H1 (cell line): ENCODE measurements around the gene NCAPG. TPM values are rescaled to one million over a fixed set of nuclear protein-coding genes. Genes with fewer than 3 reads are reported as not detected.

Experiments used
- CTCF ChIA-PET: fragments of 300-600 bp; sonication (Branson Sonifier 250); formaldehyde crosslinking; loops from one replicate; lab custom pipeline; 2021; ENCODE audit not compliant: partially characterized antibody; lab: Charles Lee
- POLR2A ChIA-PET: fragments of 300-600 bp; sonication (Branson Sonifier 250); formaldehyde crosslinking; loops from one replicate; lab custom pipeline; 2021; ENCODE audit warnings: inconsistent platforms; ENCODE audit not compliant: partially characterized antibody; lab: Charles Lee
- DNase-seq, 2 experiments: peaks; one replicate each; pipeline versions ENCODE4 v3.0.0 to v3.0.0-alpha.2; 2010 to 2022; ENCODE audit warnings: low spot score in 2 of 2, low read depth in 1 of 2, mixed read lengths in 1 of 2
- FAIRE-seq: peaks from 2 replicates; lab custom pipeline; 2011; peaks lifted over from hg19 to GRCh38; lab: Jason Lieb, UNC
- H2AFZ ChIP-seq: 2 replicates; pipeline ENCODE4 v1.8.1; 2012; ENCODE audit warnings: low read length, inconsistent platforms
- H2AK5ac ChIP-seq: 2 replicates; pipeline ENCODE4 v1.6.1; 2013; ENCODE audit warnings: low read depth, low read length
- H2BK120ac ChIP-seq: replicated peaks from 2 replicates; pipeline ENCODE3; 2013; ENCODE audit warnings: low read depth, low read length, inconsistent platforms
- H2BK12ac ChIP-seq: 2 replicates; pipeline ENCODE4 v1.6.1; 2013; ENCODE audit warnings: low read depth, low read length
- H2BK15ac ChIP-seq: 2 replicates; pipeline ENCODE4 v1.6.1; 2013; ENCODE audit warnings: low read length
- H2BK20ac ChIP-seq: 2 replicates; pipeline ENCODE4 v1.6.1; 2013; ENCODE audit warnings: low read length
- H2BK5ac ChIP-seq: 2 replicates; pipeline ENCODE4 v1.6.1; 2013; ENCODE audit warnings: low read depth, low read length
- H3K14ac ChIP-seq: 2 replicates; pipeline ENCODE4 v1.6.1; 2013; ENCODE audit warnings: inconsistent platforms; ENCODE audit not compliant: insufficient read length
- H3K18ac ChIP-seq: 2 replicates; pipeline ENCODE4 v1.6.1; 2013; ENCODE audit warnings: low read length; ENCODE audit errors: extremely low read depth
- H3K23ac ChIP-seq: 2 replicates; pipeline ENCODE4 v1.6.1; 2013; ENCODE audit warnings: inconsistent platforms; ENCODE audit not compliant: insufficient read length
- H3K23me2 ChIP-seq: 2 replicates; pipeline ENCODE4 v1.6.1; 2013; ENCODE audit warnings: low read depth, low read length
- H3K27ac ChIP-seq: 2 replicates; pipeline ENCODE4 v1.6.1; 2011; ENCODE audit warnings: low read depth, low read length, inconsistent platforms
- H3K27me3 ChIP-seq, 4 experiments: replicated peaks in 1 of 4; 1 replicate in 1 of 4; 2 replicates in 3 of 4; pipeline versions ENCODE4 v1.6.1 to v1.8.1; 2011 to 2013; ENCODE audit warnings: low read length in 3 of 4, mild to moderate bottlenecking in 3 of 4, inconsistent platforms in 2 of 4, mixed read lengths in 2 of 4, moderate library complexity in 1 of 4; ENCODE audit not compliant: control insufficient read depth in 3 of 4, insufficient read depth in 3 of 4; ENCODE audit errors: extremely low read depth in 1 of 4
- H3K36me3 ChIP-seq, 4 experiments: 2 replicates each; pipeline versions ENCODE4 v1.6.1 to v1.8.1; 2011 to 2013; ENCODE audit warnings: mild to moderate bottlenecking in 4 of 4, low read length in 3 of 4, moderate library complexity in 2 of 4, control low read depth in 1 of 4, inconsistent platforms in 1 of 4; ENCODE audit not compliant: insufficient read depth in 4 of 4, control insufficient read depth in 2 of 4
- H3K4ac ChIP-seq: replicated peaks from 2 replicates; pipeline ENCODE3; 2013; ENCODE audit warnings: low read length, low read depth, mixed read lengths, inconsistent platforms; ENCODE audit not compliant: insufficient read length
- H3K4me1 ChIP-seq, 4 experiments: replicated peaks in 1 of 4; 1 replicate in 1 of 4; 2 replicates in 3 of 4; pipeline versions ENCODE4 v1.6.1 to v1.8.1; 2011 to 2013; ENCODE audit warnings: low read length in 3 of 4, inconsistent platforms in 2 of 4, mixed read lengths in 1 of 4; ENCODE audit not compliant: insufficient read depth in 4 of 4, control insufficient read depth in 3 of 4
- H3K4me2 ChIP-seq, 2 experiments: 2 replicates each; pipeline versions ENCODE4 v1.6.1 to v1.8.1; 2011 to 2013; ENCODE audit warnings: low read depth in 2 of 2, low read length in 2 of 2, control low read depth in 1 of 2, inconsistent platforms in 1 of 2, mild to moderate bottlenecking in 1 of 2; ENCODE audit not compliant: insufficient read depth in 1 of 2
- H3K4me3 ChIP-seq, 4 experiments: fragments of 200-600, 300-600 bp in 1 of 4; sonication (generic), shearing (Covaris generic), sonication (Bioruptor Twin) in 1 of 4; 2 replicates each; pipeline versions ENCODE4 v1.5.1 to v1.8.1; 2011 to 2016; ENCODE audit warnings: low read length in 4 of 4, low read depth in 3 of 4, control low read depth in 2 of 4, inconsistent platforms in 2 of 4, mild to moderate bottlenecking in 2 of 4, mixed read lengths in 1 of 4, moderate library complexity in 1 of 4; ENCODE audit not compliant: insufficient read depth in 2 of 4; ENCODE audit errors: extremely low read depth in 1 of 4
- H3K56ac ChIP-seq: replicated peaks from 2 replicates; pipeline ENCODE3; 2013; ENCODE audit warnings: low read depth, mild to moderate bottlenecking, mixed read lengths, low read length, inconsistent platforms; ENCODE audit not compliant: insufficient read length
- H3K79me1 ChIP-seq: 2 replicates; pipeline ENCODE4 v1.6.1; 2013; ENCODE audit warnings: low read depth, low read length, control low read depth
- H3K79me2 ChIP-seq, 2 experiments: 2 replicates each; pipeline versions ENCODE4 v1.6.1 to v1.8.1; 2012 to 2013; ENCODE audit warnings: low read length in 2 of 2, mild to moderate bottlenecking in 2 of 2, inconsistent platforms in 1 of 2; ENCODE audit not compliant: insufficient read depth in 2 of 2, control insufficient read depth in 1 of 2
- H3K9ac ChIP-seq, 4 experiments: replicated peaks in 1 of 4; 1 replicate in 1 of 4; 2 replicates in 3 of 4; pipeline versions ENCODE4 v1.6.1 to v1.8.1; 2011 to 2013; ENCODE audit warnings: low read depth in 3 of 4, low read length in 3 of 4, control low read depth in 2 of 4, mild to moderate bottlenecking in 2 of 4, moderate library complexity in 2 of 4, inconsistent platforms in 1 of 4; ENCODE audit errors: extremely low read depth in 1 of 4
- H3K9me3 ChIP-seq, 2 experiments: 2 replicates each; pipeline versions ENCODE4 v1.6.1 to v1.8.1; 2012 to 2013; ENCODE audit warnings: mild to moderate bottlenecking in 2 of 2, moderate library complexity in 2 of 2, control low read depth in 1 of 2, inconsistent platforms in 1 of 2, low read depth in 1 of 2, low read length in 1 of 2, mixed read lengths in 1 of 2; ENCODE audit not compliant: insufficient read depth in 2 of 2
- H4K20me1 ChIP-seq, 2 experiments: replicated peaks in 1 of 2; 2 replicates each; pipeline versions ENCODE3 to v1.8.1; 2011 to 2013; ENCODE audit warnings: inconsistent platforms in 2 of 2, low read length in 2 of 2, mild to moderate bottlenecking in 1 of 2; ENCODE audit not compliant: insufficient read depth in 2 of 2, control insufficient read depth in 1 of 2
- H4K5ac ChIP-seq: 2 replicates; pipeline ENCODE4 v1.6.1; 2013; ENCODE audit warnings: low read length, low read depth, mixed read lengths, inconsistent platforms; ENCODE audit not compliant: insufficient read length
- H4K8ac ChIP-seq: 2 replicates; pipeline ENCODE4 v1.8.0; 2013; ENCODE audit warnings: mild to moderate bottlenecking, moderate library complexity, low read length, inconsistent platforms; ENCODE audit not compliant: insufficient read depth; ENCODE audit errors: extremely low read depth
- H4K91ac ChIP-seq: replicated peaks from 2 replicates; pipeline ENCODE3; 2013; ENCODE audit warnings: low read length, mixed read lengths, inconsistent platforms; ENCODE audit not compliant: insufficient read length
- HDAC6 ChIP-seq: IDR thresholded peaks from one replicate; pipeline ENCODE4 v1.7.1; 2012; ENCODE audit warnings: low read depth, mild to moderate bottlenecking, inconsistent platforms, low read length, moderate library complexity
- KDM4A ChIP-seq: IDR thresholded peaks from one replicate; pipeline ENCODE4 v1.7.1; 2012; ENCODE audit warnings: low read depth, mild to moderate bottlenecking, moderate library complexity, low read length, inconsistent platforms; ENCODE audit not compliant: severe bottlenecking
- RAD21 ChIP-seq, 2 experiments: IDR thresholded peaks in 1 of 2; conservative IDR thresholded peaks in 1 of 2; 2 replicates each; pipeline ENCODE4 v1.6.1; 2011; ENCODE audit warnings: low read depth in 2 of 2, low read length in 2 of 2, improper control_type of control experiment in 1 of 2, inconsistent platforms in 1 of 2, mild to moderate bottlenecking in 1 of 2, moderate library complexity in 1 of 2
- SP4 ChIP-seq: IDR thresholded peaks from 2 replicates; pipeline ENCODE4 v1.6.1; 2012; ENCODE audit warnings: low read length, inconsistent platforms
- WGBS, 2 experiments: shearing (Covaris generic) in 1 of 2; methylation state at CpG; one replicate each; pipeline versions ENCODE4 v1.1.6 to v1.1.7; 2013 to 2015; ENCODE audit warnings: low lambda C conversion rate in 2 of 2, mixed read lengths in 2 of 2, inconsistent platforms in 1 of 2, low coverage in 1 of 2, missing lambda C conversion rate in 1 of 2; ENCODE audit not compliant: insufficient replicate concordance in 2 of 2, insufficient coverage in 1 of 2, insufficient read length in 1 of 2; ENCODE audit errors: extremely low coverage in 1 of 2, missing lambda C conversion rate in 1 of 2; 5-methylcytosine and 5-hydroxymethylcytosine counted together
- polyA plus RNA-seq, 7 experiments: library from polyadenylated mRNA; depleted of rRNA in 3 of 7; stranded (reverse) in 5 of 7; unstranded in 2 of 7; fragments of >200 nt in 5 of 7; fragments of 200-250 nt in 2 of 7; gene quantifications; 1 replicate in 5 of 7; 2 replicates in 1 of 7; 4 replicates in 1 of 7; pipeline versions ENCODE4 v1.2.1 to v1.2.3, GENCODE V29; 2011 to 2013; ENCODE audit warnings: missing spikeins in 2 of 7, mixed read lengths in 2 of 7
- total RNA-seq: library from RNA; stranded (reverse); fragmentation: NEBNext Ultra II Directional; extraction: Animal tissue kit (Norgen Biotek cat#: 25700); gene quantifications from 2 replicates; pipeline ENCODE4 v1.2.1, GENCODE V29; 2021

The NCAPG gene
- total and polyA plus RNA-seq, 2 of the 8 experiments (the other 6 are each of a cell fraction or from before 2014, with no cell fraction given), result 12.9 to 52.3 TPM

DNA sequence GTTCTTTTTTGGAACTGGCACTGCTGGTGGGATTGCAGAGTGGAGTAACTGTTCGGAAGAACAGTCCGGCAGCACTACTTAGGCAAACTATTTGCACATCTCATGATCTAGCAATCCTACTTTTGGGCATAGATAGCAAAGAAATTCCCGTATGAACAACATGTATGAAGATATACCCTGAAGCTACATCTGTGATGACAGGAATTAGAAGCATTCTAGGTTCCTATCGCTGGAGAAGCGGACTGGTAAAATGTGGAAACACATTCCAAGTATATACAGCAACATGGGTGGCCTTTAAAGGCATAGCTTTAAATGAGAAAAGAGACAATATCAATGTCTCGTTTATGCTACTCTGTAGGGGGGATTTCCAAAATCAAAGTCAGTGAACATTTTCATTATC is 3.3 kb upstream of the NCAPG start:
- H3K56ac ChIP-seq, result no peak overlapping the region
- peak overlapping the region in 1 of 4 experiments; percentile 97; a peak in 2 of 8 replicates for H3K4me3 ChIP-seq
- H3K9me3 ChIP-seq, result no peaks in the 10 kb centered on the region
- H2BK12ac ChIP-seq, result no peak overlapping the region
- H3K4me2 ChIP-seq, result peak overlapping the region; percentile 15 to 37
- no peak overlapping the region for H2AK5ac ChIP-seq
- no peaks in the 10 kb centered on the region for H3K27me3 ChIP-seq
- peaks cover 15 to 21% of the 10 kb centered on the region in 2 experiments for H4K20me1 ChIP-seq
- no peak overlapping the region for H2BK15ac ChIP-seq
- H3K79me2 ChIP-seq, result peaks cover 10 to 92% of the 10 kb centered on the region in 2 experiments
- ChIA-PET POLR2A (interaction anchor here (1.0 to 1.1 kb wide), 2 partner anchors 9 to 10 kb away, joined by 3 read pairs; no protein-coding TSS in a partner anchor), CTCF (interaction anchor here (1.2 to 3.7 kb wide), 5 partner anchors 9 to 185 kb away, joined by 3 to 23 read pairs (median 5); no protein-coding TSS in a partner anchor)
- H3K9ac ChIP-seq, result no peak overlapping the region; a peak in 1 of 7 replicates
- no peak overlapping the region for H3K27ac ChIP-seq
- DNase-seq, result no peak
- FAIRE-seq, result no peak
- no peak overlapping the region for H4K8ac ChIP-seq
- WGBS, 2 experiments, result 88% methylated on average over 6 of the region's 6 CpGs; no CpG with 5 or more reads in 1 of the 2 experiments
- peaks cover 4% of the 10 kb centered on the region; the same call in 1 of the 2 replicates for H3K79me1 ChIP-seq
- peaks cover 2 to 6% (median 4%) of the 10 kb centered on the region in 4 experiments; a peak in 5 of 7 replicates for H3K4me1 ChIP-seq
- no peak overlapping the region for H3K18ac ChIP-seq
- H4K5ac ChIP-seq, result no peak overlapping the region
- H3K36me3 ChIP-seq, result peaks cover 15 to 32% (median 25%) of the 10 kb centered on the region in 4 experiments
- H2BK20ac ChIP-seq, result no peak overlapping the region
- H3K14ac ChIP-seq, result no peak overlapping the region
- no peak overlapping the region for H4K91ac ChIP-seq
- H2AFZ ChIP-seq, result no peak overlapping the region
- no peak overlapping the region for H3K4ac ChIP-seq
- no peak overlapping the region for H3K23ac ChIP-seq
- peaks cover 3% of the 10 kb centered on the region; the same call in 1 of the 2 replicates for H3K23me2 ChIP-seq
- no peak overlapping the region for H2BK5ac ChIP-seq
- H2BK120ac ChIP-seq, result no peak overlapping the region
- TF ChIP-seq RAD21 (IDR thresholded peaks at IDR 0.05 in 1 of 2, conservative IDR thresholded peaks at IDR 0.05 in 1 of 2; ENCODE audit: low read depth in 2 of 2, low read length in 2 of 2) (no peak), HDAC6 (no peak), KDM4A (no peak), SP4 (no peak)
